ENCODE data around the gene TXLNG.

DNA sequence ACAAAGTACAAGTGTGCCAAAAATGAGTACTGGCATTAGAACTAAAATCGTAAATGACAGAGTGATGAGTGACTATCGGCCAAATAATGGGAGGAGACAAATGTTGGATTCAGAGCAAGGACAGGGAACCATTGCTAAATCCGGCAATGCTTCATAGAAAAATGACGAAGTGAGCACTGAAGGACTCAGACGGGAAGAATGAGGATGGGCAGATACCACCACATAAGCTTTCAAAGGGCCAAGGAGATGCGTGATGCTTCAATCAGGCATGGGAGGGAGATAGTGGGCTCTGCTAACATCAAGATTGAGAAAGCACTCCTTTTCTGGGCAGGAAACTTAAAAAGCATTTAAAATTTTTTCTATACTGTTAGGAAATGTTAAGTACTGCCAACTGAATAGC, 62.3 kb downstream of the TXLNG start:
- TF ChIP-seq, protein P1, sequence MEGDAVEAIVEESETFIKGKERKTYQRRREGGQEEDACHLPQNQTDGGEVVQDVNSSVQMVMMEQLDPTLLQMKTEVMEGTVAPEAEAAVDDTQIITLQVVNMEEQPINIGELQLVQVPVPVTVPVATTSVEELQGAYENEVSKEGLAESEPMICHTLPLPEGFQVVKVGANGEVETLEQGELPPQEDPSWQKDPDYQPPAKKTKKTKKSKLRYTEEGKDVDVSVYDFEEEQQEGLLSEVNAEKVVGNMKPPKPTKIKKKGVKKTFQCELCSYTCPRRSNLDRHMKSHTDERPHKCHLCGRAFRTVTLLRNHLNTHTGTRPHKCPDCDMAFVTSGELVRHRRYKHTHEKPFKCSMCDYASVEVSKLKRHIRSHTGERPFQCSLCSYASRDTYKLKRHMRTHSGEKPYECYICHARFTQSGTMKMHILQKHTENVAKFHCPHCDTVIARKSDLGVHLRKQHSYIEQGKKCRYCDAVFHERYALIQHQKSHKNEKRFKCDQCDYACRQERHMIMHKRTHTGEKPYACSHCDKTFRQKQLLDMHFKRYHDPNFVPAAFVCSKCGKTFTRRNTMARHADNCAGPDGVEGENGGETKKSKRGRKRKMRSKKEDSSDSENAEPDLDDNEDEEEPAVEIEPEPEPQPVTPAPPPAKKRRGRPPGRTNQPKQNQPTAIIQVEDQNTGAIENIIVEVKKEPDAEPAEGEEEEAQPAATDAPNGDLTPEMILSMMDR (IDR thresholded peaks at IDR 0.05; ENCODE audit: borderline replicate concordance, extremely low read depth, low read length, poor library complexity, severe bottlenecking): no peak
- no peak for TF ChIP-seq EZH2 (IDR thresholded peaks at IDR 0.05; ENCODE audit: borderline replicate concordance, low read depth, low read length, severe bottlenecking)

Data from DND-41 (cell line).